NCI-H2196 (cell line): ENCODE measurements around the gene AP5S1.
"Not testable (repeated sequence)": the region's sequence is repeated elsewhere in the genome, so short reads cannot be mapped to it uniquely, and the experiment has no call there.

Source experiments
- DNase-seq: peaks from one replicate; lab custom pipeline; 2025; ENCODE audit not compliant: unreplicated experiment; lab: John Stamatoyannopoulos, UW

Gene AP5S1

DNA sequence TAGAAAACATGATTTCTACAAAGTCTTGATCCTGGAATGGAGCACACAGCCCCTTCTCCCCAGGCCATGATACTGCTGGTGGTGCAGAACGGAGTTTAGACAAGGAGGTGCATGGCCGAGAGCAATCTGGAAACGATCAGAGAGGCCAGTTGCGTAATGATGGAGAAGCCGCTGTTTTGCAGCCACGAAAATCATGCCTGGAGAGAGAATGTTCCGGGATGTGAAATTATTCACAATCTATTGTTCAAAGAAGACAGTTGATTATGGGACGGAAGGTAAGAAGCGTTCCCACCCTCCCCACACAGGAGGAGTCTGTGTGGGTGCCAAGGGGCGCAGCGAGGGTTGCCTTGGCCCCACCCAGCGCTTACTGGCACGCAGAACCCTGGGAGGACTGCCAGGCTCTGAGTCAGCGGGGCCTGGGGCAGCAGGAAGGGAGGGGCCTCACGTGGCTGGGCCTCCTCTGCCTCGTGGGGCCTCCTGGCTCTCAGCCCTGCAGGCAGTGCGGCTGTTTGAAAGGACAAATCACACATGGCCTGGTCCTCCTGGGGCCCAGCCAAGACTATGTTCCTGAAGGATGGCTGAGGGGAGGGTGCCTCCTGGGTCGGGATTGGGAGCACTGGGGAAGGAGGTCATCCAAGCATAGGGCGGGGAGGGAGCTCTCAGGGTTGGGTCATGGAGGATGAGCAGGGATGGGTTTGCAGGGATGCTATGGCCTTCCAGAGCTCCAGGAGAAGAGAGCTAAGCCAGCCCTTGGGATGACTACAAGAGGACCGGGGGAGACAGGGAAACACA is 8.7 kb upstream of the AP5S1 start:
- peak; percentile 97 for DNase-seq

DNA sequence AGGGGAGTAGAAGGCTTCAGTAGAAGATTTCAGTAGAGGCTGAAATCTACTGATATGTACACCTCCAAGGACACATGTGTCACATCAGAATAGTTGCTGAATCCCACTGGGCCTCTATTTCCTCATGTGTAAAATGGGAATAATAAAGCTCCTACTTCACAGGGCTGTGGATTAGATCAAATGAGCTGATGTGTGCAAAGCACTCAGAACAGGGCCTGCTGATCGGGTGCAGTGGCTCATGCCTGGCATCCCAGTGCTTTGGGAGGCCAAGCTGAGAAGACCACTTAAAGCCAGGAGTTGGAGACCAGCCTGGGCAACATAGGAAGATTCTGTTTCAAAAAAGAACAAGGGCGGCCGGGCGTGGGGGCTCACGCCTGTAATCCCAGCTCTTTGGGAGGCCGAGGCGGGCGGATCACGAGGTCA is 8.1 kb upstream of the AP5S1 start:
- DNase-seq = no peak

DNA sequence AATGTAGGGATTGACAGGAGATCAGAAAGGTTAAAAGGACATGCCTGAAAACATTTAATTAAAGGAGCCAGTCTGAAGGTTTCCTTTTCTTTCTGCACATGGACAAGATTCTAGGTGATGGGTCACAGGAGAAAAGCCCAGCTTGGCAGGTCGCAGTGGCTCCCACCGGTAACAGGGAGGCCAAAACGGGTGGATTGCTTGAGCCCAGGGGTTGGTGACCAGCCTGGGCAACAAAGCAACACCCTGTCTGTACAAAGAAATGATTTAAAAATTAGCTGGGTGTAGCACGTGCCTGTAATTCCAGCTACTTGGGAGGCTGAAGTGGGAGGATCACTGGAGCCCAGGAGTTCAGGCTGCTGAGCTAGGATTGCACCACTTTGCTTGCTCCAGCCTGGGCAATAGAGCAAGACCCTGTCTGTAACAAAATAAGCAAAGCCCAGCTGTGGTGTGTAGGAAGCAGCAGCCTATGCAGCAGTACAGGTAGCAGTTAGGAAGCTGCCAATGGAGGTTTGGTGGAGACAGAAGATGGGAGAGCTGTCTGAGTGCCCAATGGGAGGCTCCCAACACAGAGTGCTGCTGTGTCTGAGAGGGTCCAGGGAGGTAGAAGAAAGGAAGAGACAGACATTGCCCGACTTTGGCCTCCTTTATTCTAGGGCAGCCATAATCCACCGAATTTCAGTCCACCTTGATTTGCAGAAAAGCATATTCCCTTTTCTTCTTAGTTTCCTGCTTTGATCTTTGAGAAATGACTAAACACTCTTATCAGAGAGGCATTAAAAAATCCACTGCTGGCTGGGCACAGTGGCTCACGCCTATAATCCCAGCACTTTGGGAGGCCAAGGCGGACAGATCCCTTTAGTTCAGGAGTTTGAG is 7.1 kb upstream of the AP5S1 start:
- DNase-seq = no peak

DNA sequence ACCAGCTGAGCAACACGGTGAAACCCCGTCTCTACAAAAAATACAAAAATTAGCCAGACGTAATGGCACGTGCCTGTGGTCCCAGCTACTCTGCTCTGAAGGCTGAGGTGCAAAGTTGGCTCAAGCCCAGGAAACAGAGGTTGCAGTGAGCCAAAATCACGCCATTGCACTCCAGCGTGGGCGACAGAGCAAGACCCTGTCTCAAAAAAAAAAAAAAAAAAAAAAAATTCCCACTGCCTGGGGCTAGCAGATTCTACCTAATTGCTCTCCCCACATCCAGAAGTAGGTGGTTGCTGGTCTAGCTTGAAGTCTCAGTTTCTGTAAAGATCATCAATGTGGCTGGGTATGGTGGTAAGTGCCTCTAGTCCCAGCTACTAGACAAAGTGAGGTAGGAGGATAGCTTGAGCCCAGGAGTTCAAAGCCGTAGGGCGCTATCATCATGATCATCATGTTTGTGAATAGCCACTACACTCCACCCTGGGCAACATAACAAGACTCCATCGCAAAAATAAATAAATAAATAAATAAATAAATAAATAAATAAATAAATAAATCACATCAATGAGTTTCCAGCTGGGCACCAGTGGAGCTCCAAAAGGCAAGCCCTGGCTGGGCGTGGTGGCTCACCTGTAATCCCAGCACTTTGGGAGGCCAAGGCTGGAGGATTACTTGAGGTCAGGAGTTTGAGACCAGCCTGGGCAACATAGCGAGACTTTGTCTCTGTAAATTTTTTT is 6.3 kb upstream of the AP5S1 start:
- DNase-seq = no peak

DNA sequence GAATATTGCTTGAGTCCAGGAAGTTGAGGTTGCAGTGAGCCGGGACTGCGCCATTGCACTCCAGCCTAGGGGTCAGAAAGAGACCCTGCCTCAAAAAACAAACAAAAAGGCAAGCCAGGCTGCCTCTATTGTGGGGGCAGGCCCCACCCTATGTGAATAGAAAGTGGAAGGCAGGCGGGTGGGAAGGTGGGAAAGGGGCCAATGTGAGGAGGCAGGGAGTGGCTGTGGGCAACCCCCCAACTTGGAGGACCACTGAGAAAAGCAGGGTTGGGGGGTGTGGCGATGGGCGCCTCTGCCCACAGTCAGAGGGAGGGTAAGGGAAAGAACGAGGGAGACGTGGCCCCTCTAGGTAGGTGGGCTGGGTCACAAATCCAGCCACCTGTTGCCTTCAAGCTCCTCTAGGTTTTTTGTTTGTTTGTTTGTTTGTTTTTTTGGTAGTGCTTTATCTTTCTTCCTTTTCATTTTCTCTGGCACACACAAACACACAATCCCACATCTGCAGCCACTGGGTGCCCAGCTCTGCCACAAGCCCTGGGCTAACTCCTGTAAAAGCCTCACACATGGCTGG is 5.3 kb upstream of the AP5S1 start:
- no peak for DNase-seq

DNA sequence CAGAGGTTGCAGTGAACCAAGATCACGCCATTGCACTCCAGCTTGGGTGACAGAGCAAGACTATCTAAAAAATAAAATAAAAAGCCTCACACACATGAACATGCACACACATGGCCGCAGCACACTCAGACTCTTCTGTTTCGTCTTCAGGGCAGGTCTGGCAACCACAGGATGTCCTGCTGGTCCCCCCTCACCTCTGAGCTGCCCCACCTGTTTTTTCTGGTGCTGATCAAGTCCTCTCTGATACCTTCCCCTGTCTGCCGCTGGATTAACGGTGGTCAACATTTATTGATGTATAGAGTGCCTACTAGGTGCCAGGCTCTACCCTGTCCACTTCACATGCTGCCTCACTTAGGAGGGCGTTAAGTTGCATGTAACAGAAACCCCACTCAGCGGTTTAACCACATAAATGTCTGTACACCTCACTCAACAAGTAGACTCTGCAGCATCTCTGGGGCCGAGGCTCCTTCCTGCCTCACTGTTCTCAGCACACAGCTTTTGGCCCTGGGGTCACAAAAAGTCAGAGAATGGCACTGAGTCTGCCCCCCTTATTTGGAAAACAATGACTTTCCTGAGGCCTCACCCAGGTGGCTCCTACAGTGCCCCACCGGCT is 4.5 kb upstream of the AP5S1 start:
- no peak for DNase-seq

DNA sequence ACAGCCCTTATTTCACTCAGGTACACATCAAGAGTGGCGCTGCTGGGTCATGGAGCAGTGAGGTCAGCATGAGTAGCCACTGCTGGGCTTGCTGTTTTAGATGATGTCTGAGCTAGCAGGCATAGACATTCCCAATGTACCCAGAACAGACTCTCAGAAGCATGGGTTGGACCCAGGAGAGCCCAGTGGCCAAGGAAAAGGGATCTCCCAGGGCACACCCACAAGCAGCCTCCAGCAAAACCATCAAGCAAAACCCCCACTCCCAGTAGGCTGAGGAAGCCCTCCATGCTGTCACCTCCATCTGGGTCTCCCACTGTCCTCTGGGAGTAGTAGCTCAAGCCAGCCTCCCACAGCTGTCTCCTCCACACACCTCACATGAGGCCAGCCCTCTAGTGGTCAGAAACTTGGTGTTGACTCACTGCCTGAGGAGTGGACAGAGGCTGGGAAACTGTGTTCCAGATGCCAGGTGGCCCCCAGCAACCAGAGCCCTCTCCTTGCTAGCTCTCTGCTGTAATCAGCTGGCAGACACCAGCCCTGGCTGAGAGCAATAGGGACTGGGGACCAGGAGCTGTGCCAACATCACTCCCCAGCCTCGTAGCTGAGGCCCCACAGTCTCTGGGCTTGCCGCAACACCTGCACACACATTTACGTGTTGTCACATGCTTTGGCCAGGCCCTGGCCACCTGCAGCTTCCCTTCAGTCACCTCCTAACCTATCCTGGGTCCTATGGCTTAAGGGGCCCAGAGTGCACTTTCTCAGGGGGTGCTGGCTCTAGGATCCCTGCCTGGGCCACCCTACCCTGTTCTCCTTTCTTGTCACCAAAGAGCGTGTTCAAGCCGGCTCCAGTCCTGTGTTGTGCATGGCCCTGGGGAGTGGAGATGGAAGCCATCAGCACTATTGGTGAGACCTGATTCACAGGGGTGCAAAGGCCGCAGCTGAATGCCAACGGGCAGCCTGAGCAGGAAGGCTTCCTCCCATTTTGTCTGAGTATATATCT is 1.9 kb upstream of the AP5S1 start:
- DNase-seq = peak; percentile 91

DNA sequence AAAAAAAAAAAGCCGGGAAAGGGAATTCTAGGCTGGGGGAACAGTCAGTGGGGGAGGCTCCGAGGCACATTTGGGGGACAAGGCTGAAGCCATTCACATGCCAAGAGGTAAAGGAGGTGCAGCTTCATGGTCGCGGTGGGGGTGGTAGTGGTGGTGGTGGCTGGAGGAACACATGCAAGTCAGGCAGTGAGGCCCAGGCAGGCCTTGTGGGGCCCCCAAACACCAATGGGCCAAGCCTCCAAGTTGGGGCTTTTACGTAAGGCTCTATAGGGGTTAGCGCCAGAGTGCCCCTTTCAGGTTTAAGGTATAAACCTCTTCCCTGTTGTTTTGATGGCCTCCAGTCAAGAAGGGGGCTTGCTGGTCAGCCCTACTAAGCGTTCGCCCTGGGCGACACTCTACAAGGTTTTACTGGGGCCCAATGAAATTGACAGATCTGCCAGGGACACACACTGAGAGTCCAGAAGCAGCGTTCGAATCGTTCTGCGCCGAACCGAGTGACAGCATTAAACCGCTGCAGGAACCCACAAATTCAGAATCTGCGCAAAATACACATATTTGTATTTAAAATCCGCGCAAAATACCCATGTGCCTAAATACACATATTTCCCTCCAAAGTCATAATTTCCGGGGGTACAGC is 818 bp upstream of the AP5S1 start:
- DNase-seq = no peak

DNA sequence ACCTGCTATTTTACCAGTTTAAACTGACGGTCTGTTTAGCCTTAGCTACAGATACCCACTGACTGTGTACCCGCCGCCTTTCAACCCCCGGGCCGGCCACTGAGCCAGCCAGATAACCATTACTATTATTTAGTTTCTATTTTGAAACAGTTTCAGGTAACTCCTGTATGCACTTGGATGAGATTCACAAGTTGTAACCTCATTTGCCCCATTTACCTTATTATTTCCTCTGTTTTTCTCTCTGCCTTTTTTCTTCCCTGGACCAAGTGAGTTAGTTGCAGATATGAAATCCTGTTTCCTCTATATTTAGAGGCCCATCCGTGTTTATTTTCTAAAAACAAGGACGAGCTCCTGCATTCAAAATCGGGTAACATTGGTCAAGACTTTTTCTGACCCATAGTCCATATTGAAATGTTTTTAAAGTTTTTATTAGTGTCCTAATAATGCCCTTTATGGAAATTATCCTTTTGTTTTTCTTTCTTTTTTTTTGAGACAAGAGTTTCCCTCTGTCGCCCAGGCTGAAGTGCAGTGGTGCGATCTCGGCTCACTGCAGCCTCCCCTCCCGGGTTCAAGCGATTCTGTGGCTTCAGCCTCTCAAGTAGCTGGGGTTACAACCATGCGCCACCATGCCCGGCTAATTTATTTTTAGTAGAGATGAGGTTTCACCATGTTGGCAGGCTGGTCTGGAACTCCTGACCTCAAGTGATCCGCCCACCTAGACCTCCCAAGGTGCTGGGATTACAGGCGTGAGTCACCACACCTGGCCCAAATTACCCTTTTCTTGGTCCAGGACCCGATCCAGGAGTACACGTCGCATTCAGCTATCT is 767 bp downstream of the AP5S1 start:
- DNase-seq = no peak

DNA sequence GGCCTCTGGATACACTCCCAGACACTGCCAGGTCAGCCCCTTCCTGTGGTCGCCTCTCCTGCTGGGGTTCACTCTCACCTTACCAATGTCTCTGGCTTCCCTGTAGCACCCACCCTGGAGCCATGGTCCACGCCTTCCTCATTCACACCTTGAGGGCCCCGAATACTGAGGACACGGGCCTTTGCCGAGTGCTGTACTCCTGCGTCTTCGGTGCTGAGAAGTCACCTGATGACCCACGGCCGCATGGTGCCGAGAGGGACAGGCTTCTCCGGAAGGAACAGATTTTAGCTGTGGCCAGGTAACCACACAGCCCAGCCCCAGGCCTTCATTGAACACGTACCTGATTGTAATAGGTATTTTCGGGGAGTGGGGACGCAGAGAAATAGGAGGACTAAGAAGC is 1.6 kb downstream of the AP5S1 start:
- DNase-seq = no peak

DNA sequence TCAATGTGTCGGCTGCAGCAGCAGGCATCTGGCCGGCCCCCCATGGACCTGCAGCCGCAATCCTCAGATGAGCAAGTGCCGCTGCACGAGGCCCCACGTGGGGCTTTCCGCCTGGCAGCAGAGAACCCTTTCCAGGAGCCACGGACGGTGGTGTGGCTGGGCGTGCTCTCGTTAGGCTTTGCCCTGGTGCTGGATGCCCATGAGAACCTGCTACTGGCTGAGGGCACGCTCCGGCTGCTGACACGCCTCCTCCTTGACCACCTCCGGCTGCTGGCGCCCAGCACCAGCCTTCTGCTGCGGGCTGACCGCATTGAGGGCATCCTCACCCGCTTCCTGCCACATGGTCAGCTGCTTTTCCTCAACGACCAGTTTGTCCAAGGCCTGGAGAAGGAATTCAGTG is 3.5 kb downstream of the AP5S1 start:
- no peak for DNase-seq

DNA sequence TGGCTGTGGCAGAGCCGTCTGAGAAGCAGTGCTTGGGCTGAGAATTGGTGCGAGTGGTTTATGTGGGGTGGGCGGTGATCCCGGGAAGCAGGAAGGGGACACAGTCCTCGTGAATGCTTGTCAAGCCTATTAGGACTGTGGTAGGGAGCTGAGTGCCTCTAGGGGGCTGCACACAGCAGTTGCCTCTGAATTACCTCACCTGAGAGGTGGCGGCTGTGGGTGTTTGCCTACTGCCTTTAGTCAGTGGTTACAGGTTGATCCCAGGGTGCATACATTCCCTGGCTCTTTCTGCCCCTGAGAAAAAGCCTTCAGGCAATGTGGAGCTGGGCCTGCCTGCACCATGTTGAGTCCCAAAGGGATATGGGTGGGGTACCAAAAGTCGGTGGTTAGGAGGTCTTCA is 5.2 kb downstream of the AP5S1 start:
- DNase-seq = no peak

DNA sequence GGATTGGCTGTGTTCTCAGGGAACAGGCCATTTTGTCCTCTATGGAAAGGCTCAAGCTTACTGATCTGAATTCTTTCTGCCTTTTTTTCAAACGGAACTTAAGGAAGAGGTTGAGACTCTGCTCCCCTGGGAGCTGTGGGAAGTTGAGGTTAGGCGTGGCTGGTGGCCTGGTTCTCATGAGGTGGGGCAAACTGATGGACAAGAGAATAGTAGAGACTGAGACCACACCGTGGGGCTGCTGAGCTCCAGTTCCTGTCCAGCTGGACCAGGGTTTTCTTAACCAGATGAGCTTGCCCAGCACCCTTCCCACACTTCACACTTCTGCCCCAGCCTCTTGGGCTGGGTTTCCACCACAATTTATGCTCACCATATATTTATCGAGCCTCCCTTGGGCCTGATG is 6.1 kb downstream of the AP5S1 start:
- no peak for DNase-seq

DNA sequence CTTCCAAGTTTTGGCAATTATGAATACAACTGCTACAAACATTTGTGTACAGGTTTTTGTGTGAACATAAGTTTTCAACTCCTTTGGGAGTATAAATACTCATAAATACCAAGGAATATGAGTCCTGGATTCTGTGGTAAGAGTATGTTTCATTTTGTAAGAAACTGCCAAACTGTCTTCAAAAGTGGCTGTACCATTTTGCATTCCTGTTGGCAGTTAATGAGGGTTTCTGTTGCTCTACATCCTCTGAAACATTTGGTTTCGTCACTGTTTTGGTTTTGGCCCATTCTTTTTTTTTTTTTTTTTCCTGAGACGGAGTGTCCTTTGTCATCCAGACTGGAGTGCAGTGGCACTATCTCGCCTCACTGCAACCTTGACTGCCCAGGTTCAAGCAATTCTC is 8.5 kb downstream of the AP5S1 start:
- DNase-seq = no peak

DNA sequence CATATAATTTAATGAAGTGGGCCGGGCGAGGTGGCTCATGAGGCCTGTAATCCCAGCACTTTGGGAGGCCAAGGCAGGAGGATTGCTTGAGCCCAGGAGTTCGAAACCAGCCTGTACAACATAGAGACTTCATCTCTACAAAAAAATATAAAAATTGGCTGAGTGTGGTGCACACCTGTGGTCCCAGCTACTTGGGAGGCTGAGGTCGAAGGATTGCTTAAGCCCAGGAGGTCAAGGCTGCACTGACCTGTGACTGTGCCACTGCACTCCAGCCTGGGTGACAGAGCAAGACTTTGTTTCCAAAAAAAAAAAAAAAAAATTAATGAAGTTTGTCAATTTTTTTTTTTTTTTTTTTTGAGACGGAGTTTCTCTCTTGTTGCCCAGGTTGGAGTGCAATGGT is 9.5 kb downstream of the AP5S1 start:
- not testable (repeated sequence) for DNase-seq

DNA sequence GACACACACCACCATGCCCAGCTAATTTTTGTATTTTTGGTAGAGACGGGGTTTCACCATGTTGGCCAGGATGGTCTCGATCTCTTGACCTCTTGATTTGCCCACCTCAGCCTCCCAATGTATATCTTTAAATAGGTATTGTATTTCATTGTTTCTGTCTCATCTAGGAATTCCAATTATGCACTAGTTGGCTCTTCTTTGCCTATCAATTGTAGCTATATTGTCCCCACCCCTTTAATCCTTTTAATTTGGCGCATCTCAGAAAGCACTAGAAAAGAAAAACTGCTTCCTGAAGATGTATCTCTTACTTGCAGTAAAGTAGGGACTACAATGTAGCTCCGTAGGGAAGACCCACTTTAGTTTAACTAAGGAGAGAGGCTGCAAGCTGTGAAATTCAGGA is 15.8 kb downstream of the AP5S1 start:
- no peak for DNase-seq

DNA sequence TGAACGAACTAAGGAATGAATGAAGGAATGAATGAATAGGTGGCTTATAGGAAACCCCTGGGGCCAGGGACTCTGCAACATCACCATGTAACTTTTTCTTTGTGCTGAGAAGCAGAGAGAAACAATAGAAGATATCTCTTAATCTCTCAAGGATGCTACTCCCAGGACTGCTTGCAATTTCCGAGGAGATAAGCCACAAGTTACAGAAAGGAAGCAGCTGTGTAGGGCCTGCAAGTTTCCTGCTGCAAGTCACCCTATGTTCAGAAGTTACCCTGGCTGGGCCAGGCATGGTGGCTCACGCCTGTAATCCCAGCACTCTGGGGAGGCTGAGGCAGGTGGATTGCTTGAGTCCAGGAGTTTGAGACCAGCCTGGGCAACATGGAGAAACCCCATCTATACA is 19.0 kb downstream of the AP5S1 start:
- no peak for DNase-seq

DNA sequence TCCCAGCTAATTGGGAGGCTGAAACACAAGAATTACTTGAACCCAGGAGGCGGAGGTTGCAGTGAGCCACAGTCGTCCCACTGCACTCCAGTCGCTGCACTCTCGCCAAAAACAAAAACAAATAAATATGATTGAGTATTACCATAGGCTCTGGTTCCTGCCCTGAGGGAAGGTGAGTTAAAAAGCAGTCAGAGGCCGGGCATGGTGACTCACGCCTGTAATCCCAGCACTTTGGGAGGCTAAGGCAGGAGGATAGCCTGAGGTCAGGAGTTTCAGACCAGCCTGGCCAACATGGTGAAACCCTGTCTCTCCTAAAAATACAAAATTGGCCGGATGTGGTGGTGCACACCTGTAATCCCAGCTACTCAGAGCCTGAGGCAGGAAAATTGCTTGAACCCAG is 19.9 kb downstream of the AP5S1 start:
- not testable (repeated sequence) for DNase-seq
